Measurements from ENCODE around the gene OSBP2. TPM values are rescaled to one million over a fixed set of nuclear protein-coding genes. Genes with fewer than 3 reads are reported as not detected.

OSBP2 gene
- total and polyA plus RNA-seq, 2 donors = 0.46 to 1.4 TPM

- H3K4me3 ChIP-seq (ENCODE audit: low read length in 2 of 2) = no peak overlapping the region
Observed at GRCh38 chr22:30777587-30777986, 82.9 kb downstream of the OSBP2 start.

DNA sequence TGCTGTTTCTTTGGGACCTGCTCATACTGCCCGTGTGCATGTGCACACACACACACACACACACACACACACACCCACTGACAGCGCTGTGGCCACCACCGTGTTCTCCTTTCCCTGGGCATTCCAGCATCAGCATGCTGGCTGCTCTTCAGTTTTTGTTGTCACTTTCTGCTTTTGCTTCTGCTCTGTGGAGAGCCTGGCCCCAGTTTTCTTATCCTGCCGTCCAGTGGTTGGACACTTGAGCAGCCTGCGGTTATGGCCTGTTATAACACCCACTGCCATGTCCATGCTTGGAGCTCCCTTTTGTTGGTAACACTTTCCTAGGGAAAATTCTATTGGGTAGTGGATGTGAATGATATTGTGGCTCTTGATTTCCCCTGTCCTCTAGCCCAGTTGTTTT, 83.6 kb downstream of the OSBP2 start:
- Histone ChIP-seq H3K4me1 (ENCODE audit: control insufficient read depth in 2 of 2, insufficient read depth in 2 of 2, low read length in 2 of 2) (no peaks in the 10 kb centered on the region), H3K9me3 (ENCODE audit: control insufficient read depth in 2 of 2, insufficient read depth in 1 of 2, low read length in 1 of 2) (no peaks in the 10 kb centered on the region), H3K36me3 (ENCODE audit: control insufficient read depth in 2 of 2, insufficient read depth in 2 of 2, low read length in 1 of 2) (no peaks in the 10 kb centered on the region), H3K27me3 (ENCODE audit: control insufficient read depth in 2 of 2, insufficient read depth in 1 of 2, low read length in 1 of 2) (no peaks in the 10 kb centered on the region), H3K4me3 (ENCODE audit: low read length in 2 of 2) (no peak overlapping the region), H3K27ac (ENCODE audit: low read depth in 1 of 2, low read length in 1 of 2) (no peak overlapping the region)
- no peak for DNase-seq (ENCODE audit: low read depth in 6 of 9, low spot score in 9 of 9)
- WGBS = 95% methylated on average over 5 of the region's 5 CpGs

More at GRCh38 chr22:30777587-30777986, 82.9 kb downstream of the OSBP2 start:
- no peak for DNase-seq (ENCODE audit: low read depth in 6 of 9, low spot score in 9 of 9)
- Histone ChIP-seq H3K36me3 (ENCODE audit: control insufficient read depth in 2 of 2, insufficient read depth in 2 of 2, low read length in 1 of 2) (no peaks in the 10 kb centered on the region), H3K4me1 (ENCODE audit: control insufficient read depth in 2 of 2, insufficient read depth in 2 of 2, low read length in 2 of 2) (no peaks in the 10 kb centered on the region), H3K9me3 (ENCODE audit: control insufficient read depth in 2 of 2, insufficient read depth in 1 of 2, low read length in 1 of 2) (no peaks in the 10 kb centered on the region), H3K27ac (ENCODE audit: low read depth in 1 of 2, low read length in 1 of 2) (no peak overlapping the region), H3K27me3 (ENCODE audit: control insufficient read depth in 2 of 2, insufficient read depth in 1 of 2, low read length in 1 of 2) (no peaks in the 10 kb centered on the region)
- WGBS = 96% methylated on average over 3 of the region's 3 CpGs

DNA sequence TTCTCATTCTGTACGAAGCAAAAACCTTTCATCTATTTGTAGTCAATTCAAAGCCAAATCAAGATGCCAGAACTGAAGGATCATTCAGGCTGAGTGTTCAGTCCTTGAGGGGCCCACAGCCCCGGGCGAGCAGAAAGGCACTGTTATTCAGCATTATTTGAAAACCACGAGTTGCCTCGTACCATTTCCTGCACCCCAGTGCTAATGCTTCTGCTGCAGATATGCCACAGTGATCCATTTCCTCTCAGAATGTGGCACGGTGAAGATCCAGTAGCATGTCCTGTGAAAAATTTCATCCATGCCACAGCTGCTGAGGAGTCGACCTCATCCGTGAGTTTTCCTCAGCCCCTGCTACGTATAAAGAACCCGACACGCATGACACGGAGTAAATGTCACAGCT, 85.4 kb downstream of the OSBP2 start:
- WGBS = 36% methylated on average over 12 of the region's 12 CpGs
- H3K27ac ChIP-seq (ENCODE audit: low read depth in 1 of 2, low read length in 1 of 2) = no peak overlapping the region
- no peak overlapping the region for H3K4me3 ChIP-seq (ENCODE audit: low read length in 2 of 2)
- H3K4me1 ChIP-seq (ENCODE audit: control insufficient read depth in 2 of 2, insufficient read depth in 2 of 2, low read length in 2 of 2) = no peaks in the 10 kb centered on the region
- DNase-seq (ENCODE audit: low read depth in 6 of 9, low spot score in 9 of 9) = no peak
- H3K27me3 ChIP-seq (ENCODE audit: control insufficient read depth in 2 of 2, insufficient read depth in 1 of 2, low read length in 1 of 2) = no peaks in the 10 kb centered on the region
- no peaks in the 10 kb centered on the region for H3K36me3 ChIP-seq (ENCODE audit: control insufficient read depth in 2 of 2, insufficient read depth in 2 of 2, low read length in 1 of 2)
- no peaks in the 10 kb centered on the region for H3K9me3 ChIP-seq (ENCODE audit: control insufficient read depth in 2 of 2, insufficient read depth in 1 of 2, low read length in 1 of 2)

DNA sequence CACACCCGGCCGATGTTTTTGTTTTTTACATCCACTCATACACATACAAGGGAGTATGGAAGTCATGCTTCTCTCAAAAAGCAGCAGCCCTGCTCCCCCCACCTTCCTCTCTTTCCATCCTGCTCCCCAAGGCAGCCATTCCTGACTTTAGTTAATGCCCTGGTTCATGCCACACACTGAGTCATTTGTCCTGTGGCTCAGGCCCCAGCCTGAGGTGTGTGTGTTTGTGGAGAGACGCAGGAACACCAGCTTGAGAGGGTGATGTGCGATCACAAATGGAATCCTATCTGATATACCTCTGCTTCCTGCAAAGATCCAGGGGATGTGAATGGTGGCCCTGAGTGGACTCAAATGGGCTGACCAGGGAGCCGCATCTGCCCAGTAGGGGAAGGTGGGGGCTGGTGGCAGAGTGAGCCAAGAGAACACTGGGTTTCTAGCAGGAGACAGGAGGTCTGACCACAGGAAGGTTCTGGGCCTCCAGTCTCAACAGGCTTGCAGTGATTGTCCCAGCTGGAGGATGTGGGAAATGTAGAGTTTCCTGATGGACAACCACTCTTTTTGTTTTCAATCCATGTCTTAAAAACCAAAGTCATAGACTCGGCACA, 86.7 kb downstream of the OSBP2 start:
- Histone ChIP-seq H3K27ac (ENCODE audit: low read depth in 1 of 2, low read length in 1 of 2) (no peak overlapping the region), H3K9me3 (ENCODE audit: control insufficient read depth in 2 of 2, insufficient read depth in 1 of 2, low read length in 1 of 2) (no peaks in the 10 kb centered on the region), H3K4me3 (ENCODE audit: low read length in 2 of 2) (no peak overlapping the region), H3K36me3 (ENCODE audit: control insufficient read depth in 2 of 2, insufficient read depth in 2 of 2, low read length in 1 of 2) (no peaks in the 10 kb centered on the region), H3K27me3 (ENCODE audit: control insufficient read depth in 2 of 2, insufficient read depth in 1 of 2, low read length in 1 of 2) (no peaks in the 10 kb centered on the region), H3K4me1 (ENCODE audit: control insufficient read depth in 2 of 2, insufficient read depth in 2 of 2, low read length in 2 of 2) (no peaks in the 10 kb centered on the region)
- no peak for DNase-seq (ENCODE audit: low read depth in 6 of 9, low spot score in 9 of 9)
- WGBS = 98% methylated on average over 6 of the region's 6 CpGs

DNA sequence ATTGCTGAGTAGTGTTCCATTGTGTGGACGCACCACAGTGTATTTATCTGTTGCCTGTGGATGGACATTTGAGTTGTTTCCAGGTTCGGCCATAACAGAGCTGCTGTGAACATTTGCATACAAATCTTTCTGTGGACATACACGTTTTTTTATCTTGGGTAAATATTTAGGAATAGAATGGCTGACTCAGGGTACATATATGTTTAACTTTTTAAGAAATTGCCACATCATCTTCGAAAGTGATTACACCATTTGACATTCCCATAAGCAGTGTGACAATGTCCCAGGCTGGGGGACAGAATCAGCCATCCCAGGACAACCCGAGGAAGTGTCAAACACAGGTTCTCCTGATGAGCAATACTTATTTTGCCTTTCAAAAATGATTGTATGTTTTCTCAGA, 87.9 kb downstream of the OSBP2 start:
- 92% methylated on average over 5 of the region's 5 CpGs for WGBS
- Histone ChIP-seq H3K27ac (ENCODE audit: low read depth in 1 of 2, low read length in 1 of 2) (no peak overlapping the region), H3K4me1 (ENCODE audit: control insufficient read depth in 2 of 2, insufficient read depth in 2 of 2, low read length in 2 of 2) (no peaks in the 10 kb centered on the region), H3K9me3 (ENCODE audit: control insufficient read depth in 2 of 2, insufficient read depth in 1 of 2, low read length in 1 of 2) (no peaks in the 10 kb centered on the region), H3K36me3 (ENCODE audit: control insufficient read depth in 2 of 2, insufficient read depth in 2 of 2, low read length in 1 of 2) (no peaks in the 10 kb centered on the region), H3K27me3 (ENCODE audit: control insufficient read depth in 2 of 2, insufficient read depth in 1 of 2, low read length in 1 of 2) (no peaks in the 10 kb centered on the region), H3K4me3 (ENCODE audit: low read length in 2 of 2) (no peak overlapping the region)
- DNase-seq (ENCODE audit: low read depth in 6 of 9, low spot score in 9 of 9) = no peak

- H3K36me3 ChIP-seq (ENCODE audit: control insufficient read depth in 2 of 2, insufficient read depth in 2 of 2, low read length in 1 of 2) = no peaks in the 10 kb centered on the region
- DNase-seq (ENCODE audit: low read depth in 6 of 9, low spot score in 9 of 9) = no peak
- 92% methylated on average over 2 of the region's 2 CpGs for WGBS
Observed at GRCh38 chr22:30783021-30783420, 88.3 kb downstream of the OSBP2 start.

GRCh38 chr22:30785527-30785926, 90.9 kb downstream of the OSBP2 start:
- Histone ChIP-seq H3K27ac (ENCODE audit: low read depth in 1 of 2, low read length in 1 of 2) (no peak overlapping the region), H3K9me3 (ENCODE audit: control insufficient read depth in 2 of 2, insufficient read depth in 1 of 2, low read length in 1 of 2) (no peaks in the 10 kb centered on the region), H3K4me3 (ENCODE audit: low read length in 2 of 2) (no peak overlapping the region), H3K36me3 (ENCODE audit: control insufficient read depth in 2 of 2, insufficient read depth in 2 of 2, low read length in 1 of 2) (no peaks in the 10 kb centered on the region), H3K27me3 (ENCODE audit: control insufficient read depth in 2 of 2, insufficient read depth in 1 of 2, low read length in 1 of 2) (no peaks in the 10 kb centered on the region), H3K4me1 (ENCODE audit: control insufficient read depth in 2 of 2, insufficient read depth in 2 of 2, low read length in 2 of 2) (no peaks in the 10 kb centered on the region)
- no peak for DNase-seq (ENCODE audit: low read depth in 6 of 9, low spot score in 9 of 9)
- WGBS = 96% methylated on average over 2 of the region's 2 CpGs

More at GRCh38 chr22:30783021-30783420, 88.3 kb downstream of the OSBP2 start:
- no peaks in the 10 kb centered on the region for H3K9me3 ChIP-seq (ENCODE audit: control insufficient read depth in 2 of 2, insufficient read depth in 1 of 2, low read length in 1 of 2)
- H3K27ac ChIP-seq (ENCODE audit: low read depth in 1 of 2, low read length in 1 of 2) = no peak overlapping the region
- H3K27me3 ChIP-seq (ENCODE audit: control insufficient read depth in 2 of 2, insufficient read depth in 1 of 2, low read length in 1 of 2) = no peaks in the 10 kb centered on the region
- H3K4me3 ChIP-seq (ENCODE audit: low read length in 2 of 2) = no peak overlapping the region
- H3K4me1 ChIP-seq (ENCODE audit: control insufficient read depth in 2 of 2, insufficient read depth in 2 of 2, low read length in 2 of 2) = no peaks in the 10 kb centered on the region

- Histone ChIP-seq H3K27me3 (ENCODE audit: control insufficient read depth in 2 of 2, insufficient read depth in 1 of 2, low read length in 1 of 2) (no peaks in the 10 kb centered on the region), H3K27ac (ENCODE audit: low read depth in 1 of 2, low read length in 1 of 2) (no peak overlapping the region), H3K36me3 (ENCODE audit: control insufficient read depth in 2 of 2, insufficient read depth in 2 of 2, low read length in 1 of 2) (no peaks in the 10 kb centered on the region), H3K4me3 (ENCODE audit: low read length in 2 of 2) (no peak overlapping the region), H3K9me3 (ENCODE audit: control insufficient read depth in 2 of 2, insufficient read depth in 1 of 2, low read length in 1 of 2) (no peaks in the 10 kb centered on the region), H3K4me1 (ENCODE audit: control insufficient read depth in 2 of 2, insufficient read depth in 2 of 2, low read length in 2 of 2) (no peaks in the 10 kb centered on the region)
- no peak for DNase-seq (ENCODE audit: low read depth in 6 of 9, low spot score in 9 of 9)
- 92% methylated on average over 2 of the region's 2 CpGs for WGBS
Observed at GRCh38 chr22:30790366-30790765, 95.7 kb downstream of the OSBP2 start.

DNA sequence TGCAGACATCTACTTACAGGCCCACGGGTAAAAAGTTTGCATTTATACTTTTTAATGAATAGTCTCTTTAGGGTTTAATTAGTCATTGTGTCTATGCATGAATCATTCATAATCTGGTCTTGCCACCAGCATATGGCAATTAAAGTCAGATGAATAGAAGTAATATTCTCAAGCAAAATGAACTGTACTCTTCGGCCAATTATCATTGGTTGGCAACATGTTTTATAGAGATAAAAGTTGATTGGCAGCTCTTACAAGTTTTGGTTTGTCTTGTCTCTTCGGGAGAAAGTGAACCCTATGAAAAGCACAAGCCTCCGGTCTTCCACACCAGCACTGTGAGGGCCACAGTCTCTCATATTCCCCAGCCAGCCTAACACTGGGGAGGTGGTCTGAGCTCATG, 97.8 kb downstream of the OSBP2 start:
- H3K4me3 ChIP-seq (ENCODE audit: low read length in 2 of 2) = no peak overlapping the region
- no peak for DNase-seq (ENCODE audit: low read depth in 6 of 9, low spot score in 9 of 9)
- no peaks in the 10 kb centered on the region for H3K9me3 ChIP-seq (ENCODE audit: control insufficient read depth in 2 of 2, insufficient read depth in 1 of 2, low read length in 1 of 2)
- no peak overlapping the region for H3K27ac ChIP-seq (ENCODE audit: low read depth in 1 of 2, low read length in 1 of 2)
- H3K36me3 ChIP-seq (ENCODE audit: control insufficient read depth in 2 of 2, insufficient read depth in 2 of 2, low read length in 1 of 2) = no peaks in the 10 kb centered on the region
- H3K4me1 ChIP-seq (ENCODE audit: control insufficient read depth in 2 of 2, insufficient read depth in 2 of 2, low read length in 2 of 2) = no peaks in the 10 kb centered on the region
- H3K27me3 ChIP-seq (ENCODE audit: control insufficient read depth in 2 of 2, insufficient read depth in 1 of 2, low read length in 1 of 2) = no peaks in the 10 kb centered on the region
- WGBS = 93% methylated on average over 4 of the region's 4 CpGs
